ENCODE data around the gene VAPB.
"Not testable (repeated sequence)": the region's sequence is repeated elsewhere in the genome, so short reads cannot be mapped to it uniquely, and the experiment has no call there.

VAPB gene, protein sequence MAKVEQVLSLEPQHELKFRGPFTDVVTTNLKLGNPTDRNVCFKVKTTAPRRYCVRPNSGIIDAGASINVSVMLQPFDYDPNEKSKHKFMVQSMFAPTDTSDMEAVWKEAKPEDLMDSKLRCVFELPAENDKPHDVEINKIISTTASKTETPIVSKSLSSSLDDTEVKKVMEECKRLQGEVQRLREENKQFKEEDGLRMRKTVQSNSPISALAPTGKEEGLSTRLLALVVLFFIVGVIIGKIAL

DNA sequence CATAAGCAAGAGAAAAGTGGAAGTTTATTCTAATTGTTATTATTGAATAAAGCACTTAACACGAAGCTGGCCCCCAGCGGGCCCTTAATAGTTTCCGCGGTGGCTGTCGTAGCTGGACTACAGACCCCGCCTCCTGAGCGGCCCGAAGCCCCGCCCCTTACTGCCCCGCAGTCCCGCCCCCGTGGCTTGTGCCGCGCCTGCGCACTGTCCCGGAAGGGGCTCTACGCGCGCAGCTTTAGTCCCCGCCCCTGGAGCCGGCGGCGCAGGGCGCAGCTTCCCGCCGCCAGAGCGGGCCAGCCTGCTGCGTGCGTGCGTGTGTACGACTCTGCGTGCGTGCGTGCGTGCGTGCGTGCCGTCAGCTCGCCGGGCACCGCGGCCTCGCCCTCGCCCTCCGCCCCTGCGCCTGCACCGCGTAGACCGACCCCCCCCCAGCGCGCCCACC lies at the start of gene VAPB:
Gene VAPB (plus strand): TSS at position 348 of the 442 bp plus-strand sequence. CDS start 231 bp downstream, outside the sequence.
- peak; percentile 83 for DNase-seq

DNA sequence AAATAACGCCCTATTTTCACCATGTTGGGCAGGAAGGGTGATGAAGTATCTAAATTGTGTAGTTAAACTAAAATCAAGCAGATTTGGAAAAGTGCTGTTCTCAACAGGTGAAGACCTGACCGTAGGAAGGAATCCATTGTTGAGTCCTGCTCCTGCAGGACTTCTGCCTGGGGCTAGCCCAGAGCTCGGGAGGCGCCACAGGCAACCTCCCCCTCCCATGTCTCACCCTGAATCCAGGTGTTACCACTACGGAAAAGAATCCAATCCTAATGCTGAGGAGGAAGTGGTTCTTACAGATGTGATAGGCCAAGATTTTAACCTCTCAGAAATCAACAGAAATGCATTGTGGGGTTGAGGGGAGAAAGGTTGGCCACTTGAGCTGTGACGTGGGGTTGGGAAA lies 49.3 kb upstream of the VAPB start:
- DNase-seq, result no peak

DNA sequence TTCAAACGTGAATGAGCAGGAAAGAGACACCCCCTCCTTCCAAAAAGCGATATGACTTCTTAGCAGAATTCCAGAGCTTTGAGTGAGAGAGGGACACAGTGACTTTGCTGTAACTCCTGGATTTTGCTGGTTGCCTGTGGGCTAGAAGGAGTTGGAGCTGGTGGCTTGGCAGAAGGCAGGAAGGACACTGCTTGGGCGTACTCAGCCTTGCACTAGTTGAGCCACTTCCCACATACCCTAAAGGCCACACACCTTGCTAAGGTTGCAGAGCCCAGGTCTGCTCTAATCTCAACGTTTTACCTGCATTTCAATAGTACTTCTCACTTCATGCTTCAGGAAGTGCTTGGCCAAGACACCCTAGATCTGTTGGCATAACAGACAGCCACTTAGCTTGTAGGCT lies 48.9 kb upstream of the VAPB start:
- no peak for DNase-seq

DNA sequence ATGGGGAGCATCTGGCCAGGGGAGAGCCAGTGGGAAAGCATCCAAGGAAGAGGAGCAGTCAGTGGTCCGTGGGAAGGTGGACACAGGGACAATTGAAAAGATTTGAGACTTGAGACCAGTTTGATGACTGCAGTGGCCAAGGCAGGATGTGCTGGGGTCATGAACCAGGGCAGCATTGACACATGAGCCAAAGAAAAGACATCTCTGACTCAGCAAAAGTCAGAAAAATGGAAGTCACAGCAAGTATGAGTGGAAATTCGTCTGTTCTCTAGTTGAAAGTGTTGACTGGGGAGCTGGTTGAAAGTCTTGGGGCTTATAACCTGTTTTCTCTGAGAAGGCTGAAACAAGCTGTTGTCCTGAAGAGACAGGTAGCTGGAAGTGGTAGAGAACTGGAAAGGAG lies 48.2 kb upstream of the VAPB start:
- no peak for DNase-seq

DNA sequence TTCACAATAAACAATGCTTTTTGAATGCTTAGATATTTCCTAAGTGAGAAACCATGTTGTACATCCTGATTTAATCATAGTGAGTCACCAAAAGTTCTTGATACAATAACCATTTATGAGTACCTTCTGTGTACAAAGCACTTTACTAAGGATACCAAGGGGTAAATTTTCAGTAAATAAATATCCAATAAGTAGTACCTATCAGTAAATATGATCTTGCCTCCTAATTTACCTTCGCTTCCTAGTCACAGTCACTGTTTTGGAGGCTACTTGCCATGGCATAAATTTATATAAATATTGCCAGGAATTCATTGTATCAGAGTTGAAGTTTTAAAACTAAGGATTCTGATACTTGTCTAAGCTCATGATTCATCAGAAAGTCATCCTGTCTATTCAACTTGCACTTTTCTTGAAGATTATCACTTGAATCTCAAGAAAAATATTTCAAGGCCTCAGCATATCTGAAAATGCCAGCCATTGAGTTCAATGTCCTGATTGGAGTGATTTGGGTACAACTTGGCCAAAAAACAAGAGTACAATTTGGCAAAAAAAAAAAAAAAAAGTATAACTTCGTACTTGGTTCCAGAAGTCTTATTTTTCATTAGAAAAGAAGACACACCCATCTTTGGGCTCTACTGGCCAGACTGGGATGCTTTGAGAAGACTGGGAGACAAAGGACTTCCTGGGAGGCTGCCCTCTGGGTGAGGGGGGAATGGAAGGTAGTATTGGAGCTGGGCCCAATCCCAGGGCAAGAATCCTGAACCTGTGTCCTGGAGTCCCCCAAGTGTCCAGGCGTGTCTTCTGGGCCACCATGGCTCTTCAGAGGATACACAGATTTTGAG lies 46.7 kb upstream of the VAPB start:
- no peak for DNase-seq

DNA sequence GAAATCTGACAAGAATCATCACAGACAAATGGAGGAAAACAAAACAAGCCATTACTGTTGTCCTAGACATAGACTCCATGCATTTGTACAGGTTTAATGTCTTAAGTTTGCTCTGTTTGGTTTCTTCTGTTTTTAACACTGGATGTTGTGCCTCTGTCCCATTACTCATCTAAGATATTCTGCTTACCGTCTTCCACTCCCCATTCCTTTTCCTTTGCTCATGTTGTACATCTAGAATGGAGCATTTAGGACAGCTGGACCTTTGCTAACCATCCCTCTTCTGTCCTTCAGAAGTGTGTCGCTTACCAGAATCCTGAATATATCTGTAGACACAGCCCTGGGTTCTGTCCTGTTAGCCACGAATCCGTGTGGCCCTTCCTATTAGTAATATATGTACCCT lies 44.3 kb upstream of the VAPB start:
- DNase-seq, result no peak

DNA sequence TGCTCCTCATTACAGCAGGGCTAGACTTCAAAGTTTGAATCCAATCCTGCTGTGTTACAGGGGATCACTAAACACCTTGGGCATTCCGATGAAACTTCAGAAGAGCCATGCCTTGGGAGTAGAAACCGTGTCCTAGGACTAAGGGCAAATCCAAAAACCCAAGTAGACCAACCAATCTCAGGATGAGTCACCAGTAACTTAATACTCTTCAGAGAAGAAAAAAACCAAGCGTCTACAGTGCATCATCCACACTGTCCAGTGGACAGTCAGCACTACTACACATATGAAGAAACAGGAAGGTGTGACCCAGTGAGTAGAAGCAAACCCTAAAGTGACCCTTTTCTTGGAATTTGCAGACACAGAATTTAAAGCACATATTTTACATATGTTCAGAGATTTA lies 39.5 kb upstream of the VAPB start:
- DNase-seq, result no peak

DNA sequence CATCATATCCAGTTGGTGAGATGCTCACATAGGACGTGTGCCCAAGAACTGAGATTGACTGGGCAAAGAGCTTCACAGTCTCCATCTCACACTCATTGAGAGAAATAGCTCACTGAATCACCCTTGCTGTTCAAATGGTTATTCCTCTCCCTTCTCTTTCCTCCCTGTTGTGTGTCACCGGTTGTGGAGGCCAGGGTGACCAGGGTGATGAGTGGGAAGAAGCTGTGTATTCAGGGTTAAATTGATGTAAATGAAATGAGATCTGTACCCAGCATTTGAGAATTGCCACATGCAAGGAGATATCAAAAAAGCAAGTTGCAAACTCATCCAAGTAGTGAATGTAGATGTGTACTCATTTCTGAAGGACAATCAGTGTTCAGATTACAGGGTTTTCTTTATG lies 36.6 kb upstream of the VAPB start:
- DNase-seq, result no peak

DNA sequence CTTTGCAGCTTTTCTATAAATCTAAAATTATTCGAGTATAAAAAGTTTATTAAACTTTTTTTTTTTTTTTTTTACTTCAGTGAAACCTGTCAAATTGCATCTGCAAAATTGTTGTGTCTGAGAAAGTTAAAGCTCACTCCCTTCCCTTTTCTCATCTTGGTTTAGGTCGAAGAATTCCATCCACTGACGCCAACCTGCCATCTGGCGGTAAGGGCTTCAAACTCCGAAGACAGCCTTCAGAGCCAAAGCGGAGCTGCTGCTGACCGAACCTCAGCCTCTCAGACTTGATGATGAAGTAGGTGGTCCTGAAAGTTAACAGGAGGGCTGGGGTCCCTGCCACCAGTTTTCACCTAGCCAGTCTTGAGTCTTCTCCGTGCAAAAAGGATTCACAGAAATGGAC lies 29.6 kb upstream of the VAPB start:
- no peak for DNase-seq

DNA sequence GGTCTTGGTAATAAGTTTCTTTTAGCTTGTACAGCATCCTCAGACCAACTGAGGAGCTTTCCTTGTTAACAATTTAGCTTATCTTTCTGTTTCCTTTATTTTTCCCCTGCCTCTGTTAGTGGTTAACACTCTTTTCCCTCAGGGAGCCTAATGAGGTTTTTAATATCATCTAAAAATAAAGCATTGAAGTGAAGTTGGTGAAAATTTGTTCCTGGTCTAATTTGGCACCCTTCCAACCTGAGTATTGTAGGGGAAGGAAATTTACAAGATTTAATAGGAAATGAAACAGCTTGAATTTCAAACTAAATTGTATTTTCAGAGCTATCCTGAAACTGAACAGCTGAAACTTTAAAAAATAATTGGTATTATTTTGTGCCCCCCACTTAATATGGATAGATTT lies 28.1 kb upstream of the VAPB start:
- DNase-seq, result no peak

DNA sequence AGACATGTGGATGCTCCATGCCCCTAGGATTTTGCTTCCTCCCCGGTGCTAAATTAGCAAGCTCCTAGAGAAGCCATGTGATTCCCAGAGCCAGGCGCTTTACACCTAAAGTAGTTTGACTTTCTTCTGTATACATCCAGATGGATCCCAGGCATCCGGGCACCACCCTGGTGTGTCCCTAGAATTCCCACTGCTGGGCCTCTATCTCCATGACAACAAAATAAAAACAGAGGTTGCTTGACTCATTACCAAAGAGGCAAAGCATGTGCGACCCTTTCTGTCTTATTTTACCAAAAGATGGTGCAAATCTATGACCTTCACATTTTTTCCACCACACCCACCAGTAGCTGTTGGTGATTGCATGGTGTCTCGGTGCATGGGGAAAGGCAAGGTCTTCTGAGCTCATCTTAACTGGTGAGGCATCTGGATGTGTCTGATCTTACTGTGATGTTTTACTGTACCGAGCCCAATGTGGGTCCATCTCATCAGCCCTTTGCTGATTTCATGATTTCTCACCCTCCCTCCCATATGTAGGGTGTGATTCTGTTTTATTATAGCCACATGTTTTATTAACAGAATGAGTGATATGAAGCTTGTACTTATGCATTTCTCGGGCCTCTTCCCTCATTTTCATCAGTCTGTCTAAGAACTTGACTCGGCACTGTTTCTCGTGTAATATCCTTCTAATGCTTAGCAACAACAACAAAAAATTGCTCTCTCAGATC lies 27.4 kb upstream of the VAPB start:
- DNase-seq, result no peak

DNA sequence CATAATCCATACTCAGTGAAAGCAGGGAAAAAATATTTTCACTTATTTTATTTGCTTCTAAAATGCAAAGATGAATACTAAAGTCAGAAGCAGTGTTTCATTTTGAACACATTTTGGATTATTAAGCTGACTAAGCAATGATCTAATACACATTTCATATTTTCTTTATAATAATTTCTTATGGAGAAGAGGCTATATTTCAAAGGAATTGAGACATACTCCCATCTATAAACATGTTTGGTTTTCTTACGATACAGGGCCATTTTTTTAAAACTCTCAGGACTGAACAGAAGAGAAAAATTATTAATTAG lies 26.9 kb upstream of the VAPB start:
- DNase-seq, result no peak

DNA sequence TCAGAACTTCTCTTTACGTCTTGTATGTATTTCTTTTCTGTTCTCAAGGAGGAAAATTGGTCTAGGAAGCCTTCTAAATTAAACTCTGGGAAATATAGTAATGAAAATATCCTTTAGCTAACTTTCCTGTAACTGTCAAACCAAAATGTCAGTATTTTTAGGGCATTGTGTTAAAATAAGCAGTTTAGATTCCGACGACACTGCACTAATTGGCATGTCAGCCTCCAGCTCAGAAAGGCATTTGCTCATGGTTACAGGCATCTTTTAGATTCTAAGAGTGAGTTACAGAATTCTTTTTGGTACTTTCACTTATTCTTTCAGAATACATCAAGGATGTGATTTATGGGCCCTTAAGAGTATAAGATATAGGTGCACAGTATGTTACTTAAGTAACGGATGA lies 26.1 kb upstream of the VAPB start:
- no peak for DNase-seq

DNA sequence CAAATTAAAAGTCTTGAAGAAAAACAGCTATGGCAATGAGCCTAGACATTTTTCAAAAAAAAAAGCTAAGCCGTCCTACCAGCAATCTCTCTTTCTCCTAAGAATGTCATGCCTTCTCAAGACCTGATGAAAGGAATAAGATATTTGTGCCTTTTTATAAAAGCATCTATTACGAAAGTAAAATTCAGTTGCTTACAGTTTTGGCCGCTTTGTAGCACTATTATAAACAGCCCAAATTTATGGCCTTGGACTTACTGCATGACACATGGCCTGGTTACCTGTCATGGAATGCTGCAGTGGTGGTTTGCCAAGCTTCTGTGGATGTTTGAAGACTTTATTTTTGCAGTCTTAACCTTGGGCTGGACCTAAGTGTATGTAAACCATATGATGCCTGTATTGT lies 22.2 kb upstream of the VAPB start:
- DNase-seq, result no peak

DNA sequence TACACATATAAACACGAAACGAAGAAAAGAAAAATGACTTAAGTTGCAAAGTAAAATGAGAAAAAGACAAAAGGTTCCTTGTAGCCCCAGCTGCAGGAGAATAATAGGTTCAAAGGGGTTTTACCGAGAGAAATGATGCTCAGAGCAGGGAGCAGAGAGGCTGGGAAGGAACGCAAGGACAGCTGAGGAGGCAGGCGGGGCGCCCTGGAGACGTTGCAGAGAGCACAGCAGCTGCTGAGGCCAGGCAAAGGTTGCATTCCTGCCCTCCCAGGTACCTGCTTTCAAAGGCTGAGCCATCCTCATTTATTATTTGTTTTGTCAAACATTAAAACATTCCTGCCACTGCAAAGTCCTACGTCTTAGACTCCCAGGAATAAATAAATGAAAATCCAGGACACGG lies 16.2 kb upstream of the VAPB start:
- no peak for DNase-seq

DNA sequence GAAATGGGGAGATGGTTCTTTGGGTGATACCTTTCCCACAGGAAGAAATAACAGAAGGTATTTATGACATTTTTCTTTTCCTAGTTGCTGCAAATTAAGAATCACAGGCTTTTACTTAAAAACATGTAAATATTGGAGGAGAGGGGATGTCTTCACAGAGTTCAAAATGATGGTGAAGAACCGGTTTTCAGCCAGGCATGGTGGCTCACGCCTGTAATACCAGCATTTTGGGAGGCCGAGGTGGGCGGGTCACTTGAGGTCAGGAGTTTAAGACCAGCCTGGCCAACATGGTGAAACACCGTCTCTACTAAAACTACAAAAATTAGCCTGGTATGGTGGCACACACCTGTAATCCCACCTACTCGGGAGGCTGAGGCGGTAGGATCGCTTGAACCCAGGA lies 15.7 kb upstream of the VAPB start:
- not testable (repeated sequence) for DNase-seq

DNA sequence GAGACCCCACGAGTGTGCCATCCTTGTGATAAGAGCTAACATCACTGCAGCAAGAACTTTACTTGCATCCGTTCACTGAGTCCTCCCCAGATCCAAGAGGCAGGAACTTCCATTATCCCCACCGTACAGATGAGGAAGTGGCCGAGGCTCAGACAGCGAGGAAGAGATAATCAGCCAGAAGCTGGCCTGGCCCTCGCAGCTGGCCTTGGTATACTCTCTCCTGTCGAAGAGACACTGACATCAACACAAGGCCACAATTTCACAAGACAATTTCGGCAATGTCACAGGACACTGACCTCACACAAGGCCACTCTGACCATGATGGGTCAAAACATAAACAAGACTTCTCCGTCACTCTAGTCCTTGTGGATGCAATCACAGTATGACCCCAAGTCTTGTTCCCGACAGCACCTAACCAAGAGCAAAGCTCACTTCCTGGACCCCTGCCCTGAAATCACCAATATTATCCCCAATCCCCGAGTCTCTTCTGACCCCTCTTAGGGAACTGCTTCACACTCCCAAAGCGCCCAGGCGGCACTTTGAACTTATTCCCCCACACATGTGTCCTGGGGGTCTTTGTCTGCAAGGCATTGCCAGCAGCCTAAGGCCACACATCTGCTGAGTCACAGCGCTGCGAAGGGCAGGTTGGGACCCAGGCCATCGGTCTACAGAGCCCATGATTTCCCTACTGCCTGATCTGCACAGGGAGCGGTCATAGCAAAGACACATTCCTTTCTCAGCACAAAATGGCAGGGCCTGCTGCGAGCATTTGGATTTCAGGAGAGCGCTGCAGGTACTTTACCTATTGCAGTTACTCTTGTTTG lies 14.8 kb upstream of the VAPB start:
- no peak for DNase-seq

DNA sequence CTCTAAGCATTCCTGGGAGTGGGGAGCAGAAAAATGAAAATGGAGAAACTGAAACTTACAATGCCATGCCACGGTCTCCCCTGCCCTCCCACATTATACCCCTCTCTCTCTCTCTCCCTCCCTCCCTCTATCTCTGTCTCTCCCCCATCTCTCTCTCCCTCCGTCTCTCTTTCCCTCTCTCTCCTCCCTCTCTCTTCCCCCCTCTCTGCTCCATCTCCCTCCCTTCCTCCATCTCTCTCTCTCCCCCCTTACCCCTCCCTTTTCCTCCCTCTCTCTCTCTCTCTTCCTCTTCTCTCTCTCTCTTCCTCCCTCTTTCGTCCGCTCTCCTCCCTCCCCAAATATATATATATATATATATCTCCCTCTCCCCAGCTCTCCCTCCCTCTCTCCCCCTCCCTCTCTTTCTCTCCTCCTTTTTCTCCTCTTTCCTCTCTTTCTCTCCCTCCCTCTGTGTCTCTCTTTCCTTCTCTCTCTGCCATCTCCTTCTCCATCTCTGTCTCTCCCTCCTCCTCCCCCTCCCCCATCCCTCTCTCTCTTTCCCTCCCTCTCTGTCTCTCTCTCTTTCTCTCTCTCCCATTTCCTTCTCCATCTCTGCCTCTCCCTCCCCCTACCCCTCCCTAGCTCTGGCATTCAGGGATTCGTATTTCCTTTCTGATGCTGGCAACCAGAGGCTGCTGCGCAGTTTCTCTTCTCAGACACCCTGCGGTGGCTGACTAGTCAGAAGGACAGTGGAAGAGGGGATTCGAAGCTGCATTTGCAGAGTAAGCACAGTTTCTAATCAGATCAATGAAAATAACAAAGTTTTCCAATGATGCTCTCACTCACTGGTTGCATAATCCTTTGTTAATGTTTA lies 13.9 kb upstream of the VAPB start:
- DNase-seq, result no peak

DNA sequence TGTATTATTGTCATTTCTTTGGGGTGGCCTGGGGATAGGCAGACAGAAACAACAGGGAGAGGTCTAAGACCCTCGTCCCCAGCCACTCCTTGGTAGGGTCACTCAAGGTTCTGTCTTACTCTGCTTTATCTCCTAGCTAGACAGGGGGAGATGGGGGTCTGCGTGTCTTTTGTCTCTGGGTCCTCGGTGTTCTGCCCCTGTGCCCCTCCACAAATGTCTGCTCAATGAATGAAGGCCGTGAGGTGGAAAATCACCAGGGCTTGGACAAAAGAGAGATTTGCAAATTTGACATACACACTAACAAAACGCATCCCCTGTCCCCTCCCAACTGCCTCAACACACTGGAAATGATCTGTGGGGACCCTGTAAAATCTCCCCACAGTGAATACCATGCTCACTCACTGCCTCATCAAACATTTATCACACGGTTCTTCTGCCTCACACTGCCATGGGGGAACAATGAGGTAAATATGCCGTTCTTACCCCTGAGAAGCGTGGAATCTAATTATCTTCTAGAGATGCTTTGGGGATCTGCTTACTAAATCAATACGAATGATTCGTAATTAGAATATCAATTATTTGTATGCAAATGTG lies 13.2 kb upstream of the VAPB start:
- no peak for DNase-seq

DNA sequence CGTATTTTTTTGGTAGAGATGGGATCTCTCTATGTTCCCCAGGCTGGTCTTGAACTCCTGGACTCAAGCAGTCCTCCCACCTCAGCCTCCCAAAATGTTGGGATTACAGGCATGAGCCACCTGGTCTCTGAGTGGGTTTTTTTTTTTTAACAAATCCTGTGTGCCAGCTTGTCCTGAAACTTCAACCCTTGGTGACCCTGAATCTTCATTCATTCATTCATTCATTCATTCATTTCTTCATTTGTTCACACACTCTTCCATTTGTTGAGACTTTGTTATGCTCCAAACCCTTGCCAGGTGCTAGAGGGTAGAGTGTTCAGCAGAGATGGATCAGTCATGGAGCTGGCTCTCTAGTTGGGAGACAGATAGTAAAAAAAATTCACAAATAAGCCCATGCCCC lies 12.0 kb upstream of the VAPB start:
- DNase-seq, result no peak

DNA sequence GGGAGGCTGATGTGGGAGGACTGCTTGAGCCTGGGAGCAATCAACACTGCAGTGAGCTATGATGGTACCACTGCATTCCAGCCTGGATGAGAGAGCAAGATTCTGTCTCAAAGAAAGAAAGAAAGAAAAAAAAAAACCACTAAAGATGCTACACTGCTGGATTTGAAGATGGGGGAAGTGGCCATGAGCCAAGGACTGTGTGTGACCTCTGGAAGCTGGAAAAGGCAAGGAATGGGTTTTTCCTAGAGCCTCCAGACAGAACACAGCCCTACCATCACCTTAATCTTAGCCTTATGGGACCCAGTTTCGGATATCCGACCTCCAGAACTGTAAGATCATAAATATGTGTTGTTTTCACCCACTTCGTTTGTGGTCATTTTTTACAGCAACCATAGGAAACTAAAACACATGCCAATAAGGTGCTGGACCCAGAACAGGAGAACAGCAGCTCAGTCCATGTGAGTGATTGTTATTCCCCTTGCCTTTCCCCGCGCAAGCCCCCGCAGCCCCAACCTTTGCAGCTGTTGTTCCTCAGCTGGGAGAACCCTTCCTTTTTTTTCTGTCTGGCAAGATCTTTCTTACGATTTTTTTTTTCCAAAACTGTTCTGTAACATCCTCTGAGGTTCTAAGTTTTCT lies 11.1 kb upstream of the VAPB start:
- no peak for DNase-seq

Measured in NCI-H1694 (cell line).